CD4-positive, alpha-beta T cell (primary cell): ENCODE measurements around the gene UNC13C. TPM values are rescaled to one million over a fixed set of nuclear protein-coding genes. Genes with fewer than 3 reads are reported as not detected.

Experiments used
- ATAC-seq: fragments of 200-7000 bp; cut with Tn5 transposase; one replicate; pipeline ENCODE4 v1.10.0; 2022; ENCODE audit warnings: mild to moderate bottlenecking; ENCODE audit not compliant: poor library complexity
- CTCF ChIA-PET: fragments of 350-600 bp; sonication (Branson Sonifier 250); formaldehyde crosslinking; loops from one replicate; lab custom pipeline; 2021; ENCODE audit warnings: antibody characterized with exemption, inconsistent platforms; lab: Charles Lee
- POLR2A ChIA-PET: fragments of 350-600 bp; sonication (Branson Sonifier 250); formaldehyde crosslinking; loops from one replicate; lab custom pipeline; 2021; ENCODE audit warnings: antibody characterized with exemption, inconsistent platforms; lab: Charles Lee
- DNase-seq, 14 experiments: peaks; one replicate each; pipeline ENCODE4 v3.0.0-alpha.2; 2013 to 2020; ENCODE audit warnings: mixed read lengths in 2 of 14
- H3K27ac ChIP-seq, 2 donors: one replicate each; pipeline versions ENCODE4 v1.5.1 to v1.7.0; 2013; ENCODE audit warnings: low read length in 2 of 2, low read depth in 1 of 2, mild to moderate bottlenecking in 1 of 2
- H3K27me3 ChIP-seq, 2 experiments: 1 replicate in 1 of 2; 2 replicates in 1 of 2; pipeline versions ENCODE4 v1.6.1 to v1.7.0; 2013; ENCODE audit warnings: low read length in 2 of 2, control low read depth in 1 of 2, mild to moderate bottlenecking in 1 of 2, moderate library complexity in 1 of 2; ENCODE audit not compliant: insufficient read depth in 2 of 2, control insufficient read depth in 1 of 2
- H3K36me3 ChIP-seq: one replicate; pipeline ENCODE4 v1.6.1; 2013; ENCODE audit warnings: low read length, control low read depth; ENCODE audit not compliant: insufficient read depth
- H3K4me1 ChIP-seq: one replicate; pipeline ENCODE4 v1.6.1; 2013; ENCODE audit warnings: low read length, control low read depth; ENCODE audit not compliant: insufficient read depth
- H3K4me3 ChIP-seq: one replicate; pipeline ENCODE4 v1.5.1; 2013; ENCODE audit warnings: mild to moderate bottlenecking, low read length, moderate library complexity
- H3K9me3 ChIP-seq, 2 experiments: 1 replicate in 1 of 2; 2 replicates in 1 of 2; pipeline versions ENCODE4 v1.6.1 to v1.7.0; 2013; ENCODE audit warnings: low read length in 2 of 2, mild to moderate bottlenecking in 2 of 2, control low read depth in 1 of 2, moderate library complexity in 1 of 2; ENCODE audit not compliant: control insufficient read depth in 1 of 2, insufficient read depth in 1 of 2
- H3K27ac Mint-ChIP-seq: one replicate; pipeline ENCODE4 v1.8.0; 2020; ENCODE audit warnings: mixed read lengths
- H3K27me3 Mint-ChIP-seq: one replicate; pipeline ENCODE4 v1.8.0; 2021; ENCODE audit warnings: mixed read lengths
- H3K36me3 Mint-ChIP-seq: one replicate; pipeline ENCODE4 v1.8.0; 2021; ENCODE audit warnings: low read depth, mixed read lengths
- H3K4me1 Mint-ChIP-seq: one replicate; pipeline ENCODE4 v1.8.0; 2021; ENCODE audit warnings: low read depth, mixed read lengths
- H3K4me3 Mint-ChIP-seq: one replicate; pipeline ENCODE4 v1.8.0; 2020; ENCODE audit warnings: mild to moderate bottlenecking, mixed read lengths
- H3K9me3 Mint-ChIP-seq: one replicate; pipeline ENCODE4 v1.8.0; 2020; ENCODE audit warnings: mixed read lengths
- CTCF ChIP-seq: fragments of 200-600 bp; IDR thresholded peaks from one replicate; pipeline ENCODE4 v1.8.0; 2022; ENCODE audit warnings: antibody characterized with exemption, mild to moderate bottlenecking
- intact Hi-C, 2 experiments: fragments of 100-400 bp; cut with DNase I in 1 of 2; cut with micrococcal nuclease in 1 of 2; formaldehyde crosslinking; loops; one replicate each; pipeline versions ENCODE4 v1.15.1 to v1.9.0; 2023 to 2025; cut with DNase I, micrococcal nuclease
- total RNA-seq, 174 experiments: library from RNA in 2 of 174; stranded (reverse) in 2 of 174; gene quantifications; one replicate each; pipeline ENCODE4 v1.2.3 and lab custom pipeline; 2021 to 2026

Gene UNC13C
- total RNA-seq, 2 experiments from 2014 or later: not detected

DNA sequence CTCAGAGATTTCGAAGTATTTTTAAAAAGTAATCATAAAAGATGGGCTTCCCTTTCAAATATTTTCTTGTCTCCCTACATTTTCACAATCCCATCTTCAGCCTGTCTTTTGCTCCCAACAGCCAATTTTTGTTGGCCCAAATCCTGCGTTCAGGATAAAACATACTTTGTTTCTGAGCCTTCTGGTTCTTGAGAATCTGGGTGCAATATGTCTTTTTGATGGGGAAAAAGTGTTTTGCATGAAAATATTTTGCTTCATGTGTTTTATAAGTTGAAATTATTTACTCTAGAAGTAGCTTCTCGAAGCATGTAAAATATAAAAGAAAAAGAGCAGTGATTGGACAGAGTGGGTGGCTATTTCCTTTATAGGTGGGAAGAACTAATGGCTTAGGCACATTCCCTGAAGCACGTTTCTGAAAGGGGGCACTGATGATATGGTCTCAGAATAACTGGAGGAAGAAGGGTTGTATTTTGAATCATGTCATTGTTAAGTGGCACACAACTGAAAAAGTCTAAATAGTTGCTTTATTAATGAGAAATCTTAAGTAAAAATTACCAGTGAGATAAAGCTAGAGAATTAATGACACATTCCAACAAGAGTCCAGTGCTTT, 3.9 kb downstream of the UNC13C start:
- ChIA-PET POLR2A (no interaction called here), CTCF (no interaction called here)
- peaks cover 2% of the 10 kb centered on the region for H3K9me3 Mint-ChIP-seq
- H3K4me1 ChIP-seq: no peaks in the 10 kb centered on the region
- no peak overlapping the region for H3K4me3 Mint-ChIP-seq
- H3K36me3 ChIP-seq: no peaks in the 10 kb centered on the region
- DNase-seq: no peak
- H3K36me3 Mint-ChIP-seq: no peaks in the 10 kb centered on the region
- peaks cover 0 to 5% of the 10 kb centered on the region in 2 experiments for H3K9me3 ChIP-seq
- intact Hi-C loops: no loop called here
- TF ChIP-seq CTCF: no peak
- peaks cover 6 to 14% of the 10 kb centered on the region in 2 experiments for H3K27me3 ChIP-seq
- no peak overlapping the region for H3K4me3 ChIP-seq
- no peak for ATAC-seq
- no peak overlapping the region for H3K27ac Mint-ChIP-seq
- H3K27me3 Mint-ChIP-seq: peaks cover 28% of the 10 kb centered on the region
- H3K27ac ChIP-seq: no peak overlapping the region
- H3K4me1 Mint-ChIP-seq: no peaks in the 10 kb centered on the region

- no peak overlapping the region for H3K4me3 Mint-ChIP-seq
- H3K4me3 ChIP-seq: no peak overlapping the region
- no peaks in the 10 kb centered on the region for H3K36me3 ChIP-seq
- peaks cover 6 to 13% of the 10 kb centered on the region in 2 experiments for H3K27me3 ChIP-seq
- intact Hi-C loops: no loop called here
- H3K27ac Mint-ChIP-seq: no peak overlapping the region
- no peak for TF ChIP-seq CTCF
- H3K36me3 Mint-ChIP-seq: no peaks in the 10 kb centered on the region
- H3K4me1 ChIP-seq: no peaks in the 10 kb centered on the region
- ATAC-seq (no peak), DNase-seq (no peak)
- no peak overlapping the region for H3K27ac ChIP-seq
- CTCF ChIA-PET: no interaction called here
- peaks cover 0 to 5% of the 10 kb centered on the region in 2 experiments for H3K9me3 ChIP-seq
- H3K27me3 Mint-ChIP-seq: peaks cover 21% of the 10 kb centered on the region
- H3K4me1 Mint-ChIP-seq: no peaks in the 10 kb centered on the region
- peaks cover 2% of the 10 kb centered on the region for H3K9me3 Mint-ChIP-seq
- POLR2A ChIA-PET: no interaction called here
Measured at GRCh38 chr15:53982876-53983275, 4.6 kb downstream of the UNC13C start.

GRCh38 chr15:53984221-53984620, 6.0 kb downstream of the UNC13C start:
- ATAC-seq (no peak), DNase-seq (no peak)
- H3K36me3 Mint-ChIP-seq: no peaks in the 10 kb centered on the region
- no peaks in the 10 kb centered on the region for H3K36me3 ChIP-seq
- H3K4me1 ChIP-seq: no peaks in the 10 kb centered on the region
- H3K4me3 Mint-ChIP-seq: no peak overlapping the region
- CTCF ChIA-PET: no interaction called here
- H3K4me3 ChIP-seq: no peak overlapping the region
- no peaks in the 10 kb centered on the region for H3K4me1 Mint-ChIP-seq
- H3K27me3 Mint-ChIP-seq: peaks cover 11% of the 10 kb centered on the region
- no peak overlapping the region for H3K27ac Mint-ChIP-seq
- intact Hi-C loops: no loop called here
- H3K9me3 ChIP-seq: no peaks in the 10 kb centered on the region
- no peak overlapping the region for H3K27ac ChIP-seq
- H3K27me3 ChIP-seq: peaks cover 0 to 3% of the 10 kb centered on the region in 2 experiments
- TF ChIP-seq CTCF: no peak
- H3K9me3 Mint-ChIP-seq: peaks cover 2% of the 10 kb centered on the region
- POLR2A ChIA-PET: no interaction called here
